Stimulated activated CD8-positive, alpha-beta memory T cell treated with anti-CD3 and anti-CD28 coated beads, Interleukin-4, amount 100 ng/mL, for 4 hours (primary cell): ENCODE measurements around the gene ADCK2.
A peak's percentile ranks its signal among the peaks of the same experiment; 100 is the strongest.
"Not testable (repeated sequence)": the region's sequence is repeated elsewhere in the genome, so short reads cannot be mapped to it uniquely, and the experiment has no call there.

Experiments used
- DNase-seq, 2 donors: peaks; one replicate each; pipeline ENCODE4 v3.0.0-alpha.2; 2020; ENCODE audit warnings: low read depth in 2 of 2, low spot score in 1 of 2

Gene ADCK2

DNA sequence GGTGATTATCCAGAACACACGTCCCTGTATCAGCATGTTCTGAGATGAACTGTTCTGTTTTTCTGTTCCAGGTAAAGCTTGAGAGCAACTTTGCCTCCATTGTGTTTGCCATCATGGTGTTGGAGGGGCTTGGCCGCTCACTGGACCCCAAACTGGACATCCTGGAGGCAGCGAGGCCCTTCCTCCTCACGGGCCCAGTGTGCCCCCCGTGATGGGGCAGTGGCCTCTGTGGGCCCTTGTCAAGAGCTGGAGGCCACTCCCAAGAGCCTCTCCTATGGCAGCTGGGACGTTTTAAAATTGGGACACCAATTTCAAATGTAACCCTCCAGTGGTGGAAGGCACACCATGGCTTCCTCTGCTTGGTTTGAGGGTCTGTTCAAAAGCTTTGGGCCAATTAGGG is 21.8 kb downstream of the ADCK2 start:
- DNase-seq, result no peak

- DNase-seq, result no peak
Measured at GRCh38 chr7:140695381-140695780, 22.6 kb downstream of the ADCK2 start.

GRCh38 chr7:140696024-140696679 is 23.4 kb downstream of the ADCK2 start:
- DNase-seq, result peak; percentile 87 to 89

DNA sequence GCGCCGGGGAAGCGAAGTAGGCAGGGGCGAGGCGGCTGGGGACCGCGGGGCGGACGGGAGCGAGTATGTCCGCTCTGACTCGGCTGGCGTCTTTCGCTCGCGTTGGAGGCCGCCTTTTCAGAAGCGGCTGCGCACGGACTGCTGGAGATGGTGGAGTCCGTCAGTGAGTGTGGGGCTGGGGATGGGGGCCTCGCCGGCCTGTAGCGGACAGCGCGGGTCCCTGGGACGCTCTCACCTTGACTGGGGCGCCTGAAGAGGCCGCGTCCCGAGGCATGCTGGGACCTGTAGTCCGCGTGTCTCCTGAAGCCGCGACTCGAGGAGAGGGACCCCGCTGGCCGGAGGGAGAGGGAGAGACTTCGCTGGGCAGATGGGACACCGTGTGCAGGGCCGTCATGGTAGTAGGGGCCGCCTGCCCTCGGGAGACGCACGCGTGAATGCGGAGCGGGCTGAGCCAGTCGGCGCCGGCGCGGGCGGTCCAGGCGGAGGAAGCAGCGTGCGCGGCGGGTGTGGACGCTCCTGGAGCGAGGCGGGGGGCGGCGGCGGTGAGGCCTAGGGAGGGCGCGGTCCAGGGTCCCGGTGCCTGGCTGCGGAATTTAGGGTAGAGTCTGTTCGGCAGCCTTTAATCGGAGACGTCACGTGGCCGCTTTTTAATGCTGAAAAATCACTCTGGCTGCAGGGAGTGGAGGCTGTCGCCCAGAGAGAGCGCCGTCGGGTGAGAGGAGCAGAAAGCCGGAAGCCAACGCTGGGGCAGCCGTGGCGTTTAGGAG is 24.1 kb downstream of the ADCK2 start, which contains the start of gene NDUFB2:
Gene NDUFB2, plus strand, starts transcription at position 29 of the 767 bp plus-strand sequence. Its CDS starts 37 bp downstream, at position 66.
- DNase-seq, result peak; percentile 27 to 58

- DNase-seq, result no peak
Measured at GRCh38 chr7:140697447-140698143, 24.9 kb downstream of the ADCK2 start.

GRCh38 chr7:140698477-140698876 is 25.7 kb downstream of the ADCK2 start:
- DNase-seq, result no peak

DNA sequence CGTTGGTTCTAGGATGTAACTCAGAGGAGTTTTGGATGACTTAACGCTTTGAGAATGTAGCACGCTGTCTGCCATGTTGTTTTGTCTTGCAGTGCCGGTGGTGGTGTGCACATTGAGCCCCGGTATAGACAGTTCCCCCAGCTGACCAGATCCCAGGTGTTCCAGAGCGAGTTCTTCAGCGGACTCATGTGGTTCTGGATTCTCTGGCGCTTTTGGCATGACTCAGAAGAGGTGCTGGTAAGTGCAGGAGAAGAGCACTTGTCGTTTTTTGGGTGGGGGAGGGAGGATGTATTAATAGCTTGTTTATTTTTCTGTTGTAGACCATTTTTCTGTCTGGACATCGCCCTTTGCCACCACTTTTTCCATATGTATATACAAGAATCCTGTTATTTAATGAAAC is 30.0 kb downstream of the ADCK2 start:
- no peak for DNase-seq

- DNase-seq, result no peak
Measured at GRCh38 chr7:140704205-140704604, 31.5 kb downstream of the ADCK2 start.

- DNase-seq, result no peak
Measured at GRCh38 chr7:140707132-140707531, 34.4 kb downstream of the ADCK2 start.

- DNase-seq, result not testable (repeated sequence)
Measured at GRCh38 chr7:140708764-140709163, 36.0 kb downstream of the ADCK2 start.

DNA sequence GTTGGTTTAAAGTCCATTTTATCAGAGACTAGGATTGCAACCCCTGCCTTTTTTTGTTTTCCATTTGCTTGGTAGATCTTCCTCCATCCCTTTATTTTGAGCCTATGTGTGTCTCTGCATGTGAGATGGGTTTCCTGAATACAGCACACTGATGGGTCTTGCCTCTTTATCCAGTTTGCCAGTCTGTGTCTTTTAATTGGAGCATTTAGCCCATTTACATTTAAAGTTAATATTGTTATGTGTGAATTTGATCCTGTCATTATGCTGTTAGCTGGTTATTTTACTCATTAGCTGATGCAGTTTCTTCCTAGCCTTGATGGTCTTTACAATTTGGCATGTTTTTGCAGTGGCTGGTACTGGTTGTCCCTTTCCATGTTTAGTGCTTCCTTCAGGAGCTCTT is 39.6 kb downstream of the ADCK2 start:
- not testable (repeated sequence) for DNase-seq

GRCh38 chr7:140714331-140715040 is 41.7 kb downstream of the ADCK2 start:
- DNase-seq, result no peak

GRCh38 chr7:140719721-140720120 is 47.0 kb downstream of the ADCK2 start:
- no peak for DNase-seq

- no peak for DNase-seq
Measured at GRCh38 chr7:140722254-140722653, 49.5 kb downstream of the ADCK2 start.

GRCh38 chr7:140723006-140723405 is 50.3 kb downstream of the ADCK2 start:
- DNase-seq, result no peak

GRCh38 chr7:140723574-140723973 is 50.8 kb downstream of the ADCK2 start:
- no peak for DNase-seq

GRCh38 chr7:140724706-140725105 is 52.0 kb downstream of the ADCK2 start:
- DNase-seq, result no peak

GRCh38 chr7:140726281-140726680 is 53.5 kb downstream of the ADCK2 start:
- DNase-seq, result no peak

DNA sequence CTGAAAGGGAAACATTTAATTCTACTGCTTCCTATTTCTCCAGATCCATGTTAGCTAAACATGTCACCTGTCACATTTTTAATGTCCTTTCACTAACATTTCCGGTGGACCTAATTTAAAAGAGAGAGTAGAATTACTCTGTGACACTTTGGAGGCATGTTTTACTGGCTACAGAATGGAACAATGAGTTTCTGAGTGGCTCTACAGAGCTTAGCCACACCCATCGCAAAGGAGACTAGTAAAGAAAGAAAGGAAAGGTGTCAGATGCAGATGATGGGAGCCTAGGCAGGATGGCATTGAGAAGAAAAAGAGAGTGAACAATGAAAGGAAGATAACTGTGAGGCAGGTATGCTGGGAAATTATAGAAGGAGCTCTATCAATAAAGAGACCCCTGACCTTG is 59.7 kb downstream of the ADCK2 start:
- no peak for DNase-seq

DNA sequence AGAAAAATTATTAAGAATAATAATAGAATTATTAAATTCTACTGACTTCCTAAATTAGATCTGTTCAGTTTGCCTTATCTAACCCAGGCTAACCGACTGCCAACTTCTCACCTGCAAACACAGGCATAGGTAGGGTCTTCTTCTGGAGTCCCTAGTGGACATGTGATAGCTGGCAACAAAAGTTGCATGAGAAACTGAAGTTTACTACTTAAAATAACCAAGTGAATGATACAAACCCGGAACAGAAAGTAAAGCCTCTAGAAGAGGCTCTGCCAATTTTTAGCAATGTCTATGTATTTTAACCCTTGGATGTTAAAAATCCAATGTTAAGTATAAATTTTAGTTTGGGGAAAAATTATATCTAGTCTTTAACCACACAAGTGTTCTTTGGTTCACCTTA is 61.4 kb downstream of the ADCK2 start:
- DNase-seq, result no peak

- no peak for DNase-seq
Measured at GRCh38 chr7:140734729-140735128, 62.0 kb downstream of the ADCK2 start.
